Measurements from ENCODE around the gene GIMAP8.

DNA sequence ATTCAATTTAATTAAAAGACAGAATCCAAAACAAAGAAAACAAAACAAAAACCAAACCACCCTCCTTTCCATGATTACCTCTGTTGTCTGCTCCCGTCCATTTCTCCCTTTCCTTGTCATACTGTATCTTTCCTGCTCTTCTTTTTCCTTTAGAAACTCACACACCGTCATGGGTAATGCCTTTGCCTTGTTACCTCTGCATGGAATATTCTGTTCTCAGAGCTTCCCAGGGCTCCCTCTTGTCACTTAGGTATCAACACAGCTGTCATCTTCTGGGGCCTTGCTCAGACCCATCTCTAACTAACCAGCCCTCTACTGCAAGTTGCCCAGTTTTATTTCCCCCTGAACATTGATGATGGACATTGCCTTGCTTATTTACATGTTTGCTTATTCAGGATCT, 30.2 kb upstream of the GIMAP8 start:
- TF ChIP-seq, protein P1, sequence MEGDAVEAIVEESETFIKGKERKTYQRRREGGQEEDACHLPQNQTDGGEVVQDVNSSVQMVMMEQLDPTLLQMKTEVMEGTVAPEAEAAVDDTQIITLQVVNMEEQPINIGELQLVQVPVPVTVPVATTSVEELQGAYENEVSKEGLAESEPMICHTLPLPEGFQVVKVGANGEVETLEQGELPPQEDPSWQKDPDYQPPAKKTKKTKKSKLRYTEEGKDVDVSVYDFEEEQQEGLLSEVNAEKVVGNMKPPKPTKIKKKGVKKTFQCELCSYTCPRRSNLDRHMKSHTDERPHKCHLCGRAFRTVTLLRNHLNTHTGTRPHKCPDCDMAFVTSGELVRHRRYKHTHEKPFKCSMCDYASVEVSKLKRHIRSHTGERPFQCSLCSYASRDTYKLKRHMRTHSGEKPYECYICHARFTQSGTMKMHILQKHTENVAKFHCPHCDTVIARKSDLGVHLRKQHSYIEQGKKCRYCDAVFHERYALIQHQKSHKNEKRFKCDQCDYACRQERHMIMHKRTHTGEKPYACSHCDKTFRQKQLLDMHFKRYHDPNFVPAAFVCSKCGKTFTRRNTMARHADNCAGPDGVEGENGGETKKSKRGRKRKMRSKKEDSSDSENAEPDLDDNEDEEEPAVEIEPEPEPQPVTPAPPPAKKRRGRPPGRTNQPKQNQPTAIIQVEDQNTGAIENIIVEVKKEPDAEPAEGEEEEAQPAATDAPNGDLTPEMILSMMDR (IDR thresholded peaks at IDR 0.05; ENCODE audit: insufficient read depth, low read length), result no peak
- TF ChIP-seq, protein P2, sequence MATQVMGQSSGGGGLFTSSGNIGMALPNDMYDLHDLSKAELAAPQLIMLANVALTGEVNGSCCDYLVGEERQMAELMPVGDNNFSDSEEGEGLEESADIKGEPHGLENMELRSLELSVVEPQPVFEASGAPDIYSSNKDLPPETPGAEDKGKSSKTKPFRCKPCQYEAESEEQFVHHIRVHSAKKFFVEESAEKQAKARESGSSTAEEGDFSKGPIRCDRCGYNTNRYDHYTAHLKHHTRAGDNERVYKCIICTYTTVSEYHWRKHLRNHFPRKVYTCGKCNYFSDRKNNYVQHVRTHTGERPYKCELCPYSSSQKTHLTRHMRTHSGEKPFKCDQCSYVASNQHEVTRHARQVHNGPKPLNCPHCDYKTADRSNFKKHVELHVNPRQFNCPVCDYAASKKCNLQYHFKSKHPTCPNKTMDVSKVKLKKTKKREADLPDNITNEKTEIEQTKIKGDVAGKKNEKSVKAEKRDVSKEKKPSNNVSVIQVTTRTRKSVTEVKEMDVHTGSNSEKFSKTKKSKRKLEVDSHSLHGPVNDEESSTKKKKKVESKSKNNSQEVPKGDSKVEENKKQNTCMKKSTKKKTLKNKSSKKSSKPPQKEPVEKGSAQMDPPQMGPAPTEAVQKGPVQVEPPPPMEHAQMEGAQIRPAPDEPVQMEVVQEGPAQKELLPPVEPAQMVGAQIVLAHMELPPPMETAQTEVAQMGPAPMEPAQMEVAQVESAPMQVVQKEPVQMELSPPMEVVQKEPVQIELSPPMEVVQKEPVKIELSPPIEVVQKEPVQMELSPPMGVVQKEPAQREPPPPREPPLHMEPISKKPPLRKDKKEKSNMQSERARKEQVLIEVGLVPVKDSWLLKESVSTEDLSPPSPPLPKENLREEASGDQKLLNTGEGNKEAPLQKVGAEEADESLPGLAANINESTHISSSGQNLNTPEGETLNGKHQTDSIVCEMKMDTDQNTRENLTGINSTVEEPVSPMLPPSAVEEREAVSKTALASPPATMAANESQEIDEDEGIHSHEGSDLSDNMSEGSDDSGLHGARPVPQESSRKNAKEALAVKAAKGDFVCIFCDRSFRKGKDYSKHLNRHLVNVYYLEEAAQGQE (IDR thresholded peaks at IDR 0.05; ENCODE audit: insufficient replicate concordance, low read depth), result no peak
- TF ChIP-seq POLR2AphosphoS5 (IDR thresholded peaks at IDR 0.05; ENCODE audit: low read depth) (no peak), SPI1 (IDR thresholded peaks at IDR 0.05; ENCODE audit: borderline replicate concordance, low read depth) (no peak)
